GM21381 (cell line): ENCODE data around the gene PTGS1.
"Not testable (repeated sequence)": the region's sequence is repeated elsewhere in the genome, so short reads cannot be mapped to it uniquely, and the experiment has no call there.

Experiments used
- ATAC-seq: cut with Tn5 transposase; IDR thresholded peaks from one replicate; pipeline ENCODE4 v1.9.1; 2021; ENCODE audit warnings: mild to moderate bottlenecking, moderate library complexity; ENCODE audit not compliant: unreplicated experiment

PTGS1 gene

GRCh38 chr9:122394265-122395125 lies 23.7 kb downstream of the PTGS1 start:
- no peak for ATAC-seq

- no peak for ATAC-seq
These were observed 25.9 kb downstream of the PTGS1 start for GRCh38 chr9:122396614-122397148.

GRCh38 chr9:122397749-122398148 lies 26.9 kb downstream of the PTGS1 start:
- ATAC-seq, result no peak

- no peak for ATAC-seq
These were observed 27.6 kb downstream of the PTGS1 start for GRCh38 chr9:122398371-122398924.

GRCh38 chr9:122401896-122402295 lies 31.1 kb downstream of the PTGS1 start:
- ATAC-seq, result no peak

GRCh38 chr9:122402403-122402871 lies 31.6 kb downstream of the PTGS1 start:
- ATAC-seq, result no peak

- ATAC-seq, result no peak
These were observed 32.0 kb downstream of the PTGS1 start for GRCh38 chr9:122402874-122403273.

GRCh38 chr9:122403381-122404000 lies 32.7 kb downstream of the PTGS1 start:
- no peak for ATAC-seq

- not testable (repeated sequence) for ATAC-seq
These were observed 34.7 kb downstream of the PTGS1 start for GRCh38 chr9:122405304-122406069.

GRCh38 chr9:122406070-122406890 lies 35.5 kb downstream of the PTGS1 start:
- ATAC-seq, result no peak

- not testable (repeated sequence) for ATAC-seq
These were observed 43.3 kb downstream of the PTGS1 start for GRCh38 chr9:122414108-122414507.

- no peak for ATAC-seq
These were observed 47.2 kb downstream of the PTGS1 start for GRCh38 chr9:122418016-122418415.

- ATAC-seq, result no peak
These were observed 49.5 kb downstream of the PTGS1 start for GRCh38 chr9:122420315-122420714.

GRCh38 chr9:122425087-122425486 lies 54.3 kb downstream of the PTGS1 start:
- ATAC-seq, result no peak

GRCh38 chr9:122426723-122427122 lies 55.9 kb downstream of the PTGS1 start:
- ATAC-seq, result no peak

GRCh38 chr9:122442568-122442967 lies 71.7 kb downstream of the PTGS1 start:
- ATAC-seq, result no peak

- ATAC-seq, result no peak
These were observed 73.4 kb downstream of the PTGS1 start for GRCh38 chr9:122444041-122444733.
